ENCODE data around the gene HYAL1.

Gene HYAL1

DNA sequence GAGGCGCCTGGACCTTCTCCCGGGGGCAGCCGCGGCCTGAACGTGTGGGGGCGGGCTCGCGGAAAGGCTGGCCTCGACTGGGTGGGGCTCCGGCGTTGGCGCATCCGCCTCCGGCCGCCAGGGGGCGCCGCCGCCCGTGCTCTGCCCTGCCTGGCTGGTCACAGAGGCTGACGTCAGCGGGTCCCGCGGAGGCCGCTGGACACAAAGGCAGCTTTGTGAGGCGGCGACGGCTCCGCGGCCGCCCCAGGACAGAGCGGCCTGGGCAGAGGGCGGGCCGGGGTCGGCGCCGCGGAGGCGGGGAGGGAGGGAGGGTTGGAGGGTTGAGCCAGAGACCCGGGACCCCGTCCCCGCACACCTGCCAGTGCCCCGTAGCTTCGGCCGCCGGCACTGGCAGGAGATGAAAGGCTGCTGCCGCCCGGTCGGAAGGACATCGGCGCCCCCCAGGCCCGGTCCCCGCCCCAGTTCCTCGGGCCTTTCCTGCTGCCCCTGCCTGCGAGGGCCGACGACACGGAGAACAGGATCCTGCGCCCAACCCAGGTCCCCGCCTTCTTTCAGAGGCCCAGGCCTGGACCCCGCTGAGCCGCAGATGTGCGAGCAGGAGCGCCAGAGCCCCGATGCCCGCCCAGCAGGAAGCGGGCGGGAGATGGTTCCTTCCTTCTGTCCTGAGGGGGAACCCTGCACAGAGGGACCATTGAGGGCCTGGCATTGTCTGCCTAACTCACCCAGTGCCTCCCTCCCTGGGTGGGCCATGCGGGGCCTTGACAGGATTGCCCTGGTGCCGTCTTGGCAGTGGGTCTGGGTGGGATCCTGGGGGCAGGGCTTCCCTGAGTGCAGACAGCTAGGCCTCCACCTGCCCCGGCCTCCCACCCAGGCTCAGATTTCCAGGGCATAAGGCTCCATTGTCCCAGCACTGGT, 43.1 kb downstream of the HYAL1 start:
- peak; percentile 67 for DNase-seq (ENCODE audit: low read depth)

DNA sequence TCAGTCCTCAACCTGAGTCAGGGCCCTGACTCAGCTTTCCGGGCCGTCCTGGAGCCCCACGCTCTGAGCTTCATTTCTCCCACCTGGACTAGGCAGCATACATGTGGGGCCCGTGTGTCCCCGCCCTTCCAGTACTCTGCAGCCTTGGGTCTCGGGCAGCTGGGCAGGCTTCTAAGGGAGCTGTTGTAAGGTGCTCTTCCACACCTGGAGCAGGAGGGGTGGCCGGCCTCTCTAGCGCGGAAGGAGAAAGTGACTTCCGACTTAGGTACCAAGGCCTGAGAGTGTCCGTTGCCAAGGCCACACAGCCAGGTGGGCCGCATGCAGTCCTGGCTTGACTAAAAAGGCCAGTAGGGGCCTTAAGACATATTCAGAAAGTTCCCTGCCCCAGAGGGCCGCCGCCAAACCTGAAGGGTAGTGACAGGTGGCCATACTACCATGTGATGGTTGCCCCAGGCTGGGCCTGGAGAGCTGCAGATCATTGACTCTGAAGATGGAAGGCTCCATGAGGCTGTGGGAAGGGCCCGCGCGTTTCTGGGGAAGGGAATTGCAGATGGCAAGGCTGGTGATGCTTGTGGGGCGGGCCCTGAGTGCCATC, 43.8 kb downstream of the HYAL1 start:
- DNase-seq (ENCODE audit: low read depth), result no peak

DNA sequence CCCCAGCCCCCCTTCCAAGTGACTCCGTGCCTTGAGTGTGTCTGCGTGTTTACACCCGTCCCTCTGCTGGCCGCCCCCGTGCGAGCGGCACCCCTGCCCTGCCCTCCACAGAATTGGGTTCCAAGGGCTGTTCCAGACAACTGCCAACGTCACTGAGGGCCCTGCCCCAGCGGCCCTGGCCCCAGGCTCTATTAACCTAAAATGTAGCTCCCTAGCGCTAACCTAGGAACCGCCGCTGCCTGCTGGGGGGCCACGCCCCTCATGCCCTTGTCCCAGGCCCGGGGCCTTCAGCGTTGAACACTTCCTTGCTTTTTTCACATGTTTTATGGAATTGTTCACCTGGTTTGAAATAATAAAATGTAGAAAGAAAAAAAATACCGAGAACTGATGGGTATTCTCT, 44.4 kb downstream of the HYAL1 start:
- no peak for DNase-seq (ENCODE audit: low read depth)

DNA sequence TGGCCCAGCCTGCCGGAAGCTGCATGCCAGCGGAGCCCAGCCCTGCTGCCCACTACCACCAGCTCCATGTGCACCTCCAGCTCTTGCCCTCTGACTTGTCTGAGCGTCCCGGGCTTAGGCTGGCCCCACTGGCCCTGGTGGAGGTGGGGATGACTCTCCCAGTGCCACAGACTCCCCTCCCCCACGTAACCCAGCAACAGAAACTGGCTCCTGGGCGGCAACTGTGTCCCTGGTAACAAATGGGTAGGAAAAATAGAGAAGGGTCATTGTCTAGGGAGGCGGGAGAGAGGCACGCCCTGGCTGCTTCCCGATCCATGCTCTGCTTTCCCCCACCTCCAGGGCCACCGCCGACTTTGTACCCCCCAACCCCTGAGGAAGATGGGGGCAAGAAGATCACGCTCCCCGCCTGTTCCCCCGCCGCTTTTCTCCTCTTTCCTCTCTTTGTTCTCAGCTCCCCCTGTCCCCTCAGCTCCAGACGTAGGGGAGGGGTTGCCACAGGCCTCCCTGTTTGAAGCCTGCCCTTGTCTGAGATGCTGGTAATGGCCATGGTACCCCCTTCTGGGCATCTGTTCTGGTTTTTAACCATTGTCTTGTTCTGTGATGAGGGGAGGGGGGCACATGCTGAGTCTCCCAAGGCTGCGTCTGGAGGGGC, 45.2 kb downstream of the HYAL1 start:
- DNase-seq (ENCODE audit: low read depth), result no peak

DNA sequence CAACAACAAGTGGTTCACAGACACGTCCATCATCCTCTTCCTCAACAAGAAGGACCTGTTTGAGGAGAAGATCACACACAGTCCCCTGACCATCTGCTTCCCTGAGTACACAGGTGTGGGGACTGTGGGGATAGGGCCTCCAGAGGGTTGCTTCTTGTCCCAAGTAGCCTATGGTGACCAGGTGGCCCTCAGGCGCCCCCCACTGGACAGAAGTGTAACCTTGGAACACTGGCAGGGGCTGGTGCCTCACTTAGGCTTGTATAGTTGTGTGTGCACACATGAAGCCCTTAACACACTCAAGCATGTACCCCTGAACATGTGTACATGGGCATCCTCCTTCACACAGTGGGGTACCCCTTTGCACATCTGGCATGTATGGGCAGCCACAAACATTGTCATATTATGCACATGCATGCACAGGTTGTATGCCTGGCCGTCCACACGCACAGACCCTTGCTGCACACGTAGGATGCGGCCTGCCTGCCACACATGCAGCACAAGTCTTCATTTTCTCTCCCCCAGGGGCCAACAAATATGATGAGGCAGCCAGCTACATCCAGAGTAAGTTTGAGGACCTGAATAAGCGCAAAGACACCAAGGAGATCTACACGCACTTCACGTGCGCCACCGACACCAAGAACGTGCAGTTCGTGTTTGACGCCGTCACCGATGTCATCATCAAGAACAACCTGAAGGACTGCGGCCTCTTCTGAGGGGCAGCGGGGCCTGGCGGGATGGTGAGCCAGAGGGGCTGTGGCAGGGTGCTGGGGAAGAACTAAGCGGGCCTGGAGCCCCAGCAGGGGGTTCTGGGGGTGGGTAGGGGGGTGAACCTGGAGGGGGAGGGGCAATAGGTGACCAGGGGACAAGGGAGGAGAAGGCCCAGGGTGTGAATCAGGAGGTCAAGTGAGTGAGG, 46.1 kb downstream of the HYAL1 start:
- no peak for DNase-seq (ENCODE audit: low read depth)

DNA sequence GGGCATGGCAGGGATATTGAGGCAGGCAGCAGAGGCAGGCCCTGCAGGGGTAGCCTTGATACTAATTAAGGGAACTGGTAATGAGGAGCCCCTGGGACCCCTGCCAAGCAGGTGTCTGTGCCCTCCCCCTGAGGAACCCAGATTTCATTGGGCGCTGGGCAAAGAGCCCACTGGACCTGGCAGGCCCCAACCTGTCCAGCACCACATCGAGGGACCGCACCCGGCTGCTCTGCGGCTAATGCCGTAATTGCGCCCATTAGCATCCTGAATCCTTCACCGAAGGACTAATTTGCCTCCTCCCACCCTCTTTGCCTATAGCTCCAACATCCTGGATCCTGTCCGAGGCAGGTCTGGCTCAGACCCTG, 48.1 kb downstream of the HYAL1 start:
- no peak for DNase-seq (ENCODE audit: low read depth)

DNA sequence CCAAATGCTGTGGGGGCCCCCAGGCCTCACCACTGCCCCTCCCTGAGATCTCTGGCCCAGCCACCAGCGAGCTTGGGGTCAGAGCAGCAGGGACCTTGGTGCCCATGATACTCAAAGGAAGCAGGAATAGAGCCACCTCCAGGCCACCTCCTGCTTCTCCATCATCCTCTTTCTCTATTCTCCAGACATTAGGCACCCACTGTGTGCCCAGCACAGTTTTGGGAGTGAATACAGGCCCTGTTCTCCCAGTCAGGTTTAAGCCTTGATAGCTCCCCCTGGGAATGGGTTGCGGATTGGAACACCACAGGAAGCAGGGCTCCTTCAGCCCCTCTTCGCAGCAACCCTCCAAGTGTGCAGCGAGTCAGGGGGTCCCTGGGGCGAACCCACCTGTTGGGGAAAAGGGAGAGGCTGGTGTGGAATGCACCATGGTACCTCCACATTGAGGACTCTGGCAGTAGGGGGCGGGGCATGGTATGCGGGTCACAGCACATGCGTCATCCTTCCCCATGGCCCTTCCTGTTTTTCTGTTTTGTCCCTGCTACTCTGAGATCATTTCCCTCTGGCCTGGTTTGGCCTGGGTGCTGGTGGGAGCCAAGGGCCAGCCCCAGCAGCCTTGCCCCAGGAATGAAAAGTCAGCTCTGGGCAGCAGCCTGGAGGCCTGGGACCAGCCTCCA, 48.7 kb downstream of the HYAL1 start:
- no peak for DNase-seq (ENCODE audit: low read depth)

DNA sequence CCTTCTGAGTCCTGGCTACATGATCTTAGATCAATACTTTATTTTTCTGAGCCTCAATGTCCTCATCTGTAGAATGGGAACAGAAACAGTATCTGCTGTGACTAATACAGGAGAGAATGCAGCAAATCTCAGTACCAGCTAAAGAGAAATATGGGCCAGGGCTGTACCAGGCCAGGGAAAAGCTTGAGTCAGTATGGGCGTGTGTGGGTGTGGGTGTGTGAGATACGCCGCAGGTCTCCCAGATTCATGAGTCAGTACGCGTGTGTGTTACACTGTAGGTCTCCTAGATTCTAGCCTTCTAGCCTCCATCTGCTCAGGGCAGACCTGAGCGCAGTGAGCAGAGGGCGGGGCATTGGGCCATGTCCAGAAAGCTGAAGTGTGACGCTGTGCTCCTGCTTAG, 52.2 kb downstream of the HYAL1 start:
- no peak for DNase-seq (ENCODE audit: low read depth)

DNA sequence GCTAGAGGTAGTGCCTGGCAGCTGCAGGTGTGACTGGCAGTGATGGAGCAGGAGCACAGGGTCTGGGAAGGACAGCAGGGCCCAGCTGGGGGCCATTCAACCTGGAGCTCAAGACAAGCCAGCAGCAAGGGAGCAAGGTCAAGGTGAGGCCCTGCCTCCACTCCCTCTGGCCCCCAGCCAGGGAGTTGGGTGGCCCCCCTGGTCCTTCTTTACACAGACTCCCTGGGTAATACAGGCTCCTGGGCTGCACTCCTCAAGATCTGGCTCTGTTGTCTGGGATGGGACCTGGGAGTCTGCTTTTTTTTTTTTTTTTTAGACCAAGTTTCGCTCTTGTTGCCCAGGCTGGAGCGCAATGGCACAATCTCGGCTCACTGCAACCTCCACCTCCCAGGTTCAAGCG, 52.9 kb downstream of the HYAL1 start:
- no peak for DNase-seq (ENCODE audit: low read depth)

Measured in T-helper 22 cell (primary cell).